ENCODE data around the gene CCDC12. TPM values are rescaled to one million over a fixed set of nuclear protein-coding genes. Genes with fewer than 3 reads are reported as not detected.

Gene CCDC12
- polyA plus RNA-seq, 1 of the 3 experiments (the other 2 are of a cell fraction): 105 TPM

GRCh38 chr3:46992231-46992630 is 15.7 kb upstream of the CCDC12 start:
- no peaks in the 10 kb centered on the region for H4K20me1 ChIP-seq (ENCODE audit: insufficient read depth)
- H3K4me2 ChIP-seq: no peak overlapping the region
- peaks cover 0 to 4% of the 10 kb centered on the region in 2 experiments for H3K36me3 ChIP-seq (replicated peaks in 1 of 2; ENCODE audit: control insufficient read depth in 1 of 2, insufficient read depth in 2 of 2, low read length in 1 of 2)
- H3K9ac ChIP-seq: no peak overlapping the region
- H3K79me2 ChIP-seq (ENCODE audit: insufficient read depth): no peaks in the 10 kb centered on the region
- no peaks in the 10 kb centered on the region for H3F3A ChIP-seq (replicated peaks; ENCODE audit: insufficient read depth)
- no peaks in the 10 kb centered on the region for H3K9me2 ChIP-seq
- CTCF ChIA-PET: interaction anchor here (3.4 kb wide), 1 partner anchor 69 kb away, joined by 21 read pairs; no protein-coding TSS in a partner anchor
- no peak overlapping the region for H3K27ac ChIP-seq (ENCODE audit: low read depth in 2 of 2, low read length in 1 of 2)
- no peak overlapping the region for H3K4me3 ChIP-seq (ENCODE audit: low read depth in 2 of 2, low read length in 1 of 2)
- peaks cover 0 to 2% of the 10 kb centered on the region in 2 experiments; a peak in 1 of 4 replicates for H3K4me1 ChIP-seq (ENCODE audit: control insufficient read depth in 1 of 2, insufficient read depth in 2 of 2, low read depth in 1 of 2, low read length in 1 of 2)
- no peak overlapping the region for H2AFZ ChIP-seq (ENCODE audit: low read depth)
- no peaks in the 10 kb centered on the region for H3K9me3 ChIP-seq
- POLR2A ChIA-PET: no interaction called here
- H3K27me3 ChIP-seq (ENCODE audit: insufficient read depth): no peaks in the 10 kb centered on the region
- TF ChIP-seq CHD2 (IDR thresholded peaks at IDR 0.05; ENCODE audit: low read length, partially characterized antibody): no peak
- no peak for TF ChIP-seq IRF3 (IDR thresholded peaks at IDR 0.05; ENCODE audit: low read depth, low read length)
- TF ChIP-seq REST (IDR thresholded peaks at IDR 0.05; ENCODE audit: low read depth, low read length): no peak
- TF ChIP-seq YY1 (IDR thresholded peaks at IDR 0.05; ENCODE audit: low read depth): no peak
- TF ChIP-seq RAD21 (IDR thresholded peaks at IDR 0.05; ENCODE audit: low read length): no peak
- TF ChIP-seq USF1 (IDR thresholded peaks at IDR 0.05; ENCODE audit: borderline replicate concordance, low read depth): no peak
- 92% methylated on average over 9 of the region's 9 CpGs for WGBS (ENCODE audit: low lambda C conversion rate)
- no peak for DNase-seq

- peaks cover 0 to 4% of the 10 kb centered on the region in 2 experiments for H3K36me3 ChIP-seq (replicated peaks in 1 of 2; ENCODE audit: control insufficient read depth in 1 of 2, insufficient read depth in 2 of 2, low read length in 1 of 2)
- no peaks in the 10 kb centered on the region; a peak in 1 of 4 replicates for H3K4me1 ChIP-seq (ENCODE audit: control insufficient read depth in 1 of 2, insufficient read depth in 2 of 2, low read depth in 1 of 2, low read length in 1 of 2)
- H3K9me3 ChIP-seq: no peaks in the 10 kb centered on the region
- no peaks in the 10 kb centered on the region for H3K27me3 ChIP-seq (ENCODE audit: insufficient read depth)
- H2AFZ ChIP-seq (ENCODE audit: low read depth): no peak overlapping the region
- CTCF ChIA-PET: interaction anchor here (0.8 to 3.4 kb wide), 2 partner anchors 68 kb away, joined by 3 to 21 read pairs; no protein-coding TSS in a partner anchor
- TF ChIP-seq NRF1 (IDR thresholded peaks at IDR 0.05; ENCODE audit: low read depth, low read length) (no peak), TAF1 (IDR thresholded peaks at IDR 0.05; ENCODE audit: borderline replicate concordance, low read depth, low read length) (no peak), TEAD4 (IDR thresholded peaks at IDR 0.05; ENCODE audit: borderline replicate concordance, insufficient read depth) (no peak), JUND (IDR thresholded peaks at IDR 0.05) (no peak), SMC3 (IDR thresholded peaks at IDR 0.05; ENCODE audit: low read depth, low read length) (no peak), GATA2 (CRISPR knock-in tag; IDR thresholded peaks at IDR 0.05) (no peak), PBX3 (IDR thresholded peaks at IDR 0.05) (no peak), EP300 (IDR thresholded peaks at IDR 0.05; ENCODE audit: borderline replicate concordance in 1 of 2, low read depth in 1 of 2, low read length in 1 of 2) (no peak), FOXJ3 (CRISPR knock-in tag; IDR thresholded peaks at IDR 0.05) (no peak), MXI1 (IDR thresholded peaks at IDR 0.05; ENCODE audit: low read depth, low read length) (no peak)
- no peaks in the 10 kb centered on the region for H4K20me1 ChIP-seq (ENCODE audit: insufficient read depth)
- no peaks in the 10 kb centered on the region for H3K79me2 ChIP-seq (ENCODE audit: insufficient read depth)
- no peak overlapping the region for H3K4me3 ChIP-seq (ENCODE audit: low read depth in 2 of 2, low read length in 1 of 2)
- no peaks in the 10 kb centered on the region for H3F3A ChIP-seq (replicated peaks; ENCODE audit: insufficient read depth)
- WGBS (ENCODE audit: low lambda C conversion rate): 87% methylated on average over 9 of the region's 16 CpGs
- POLR2A ChIA-PET: no interaction called here
- no peak overlapping the region for H3K27ac ChIP-seq (ENCODE audit: low read depth in 2 of 2, low read length in 1 of 2)
- no peak for DNase-seq
- no peaks in the 10 kb centered on the region for H3K9me2 ChIP-seq
- no peak overlapping the region for H3K9ac ChIP-seq
- H3K4me2 ChIP-seq: no peak overlapping the region
These were observed 15.0 kb upstream of the CCDC12 start for GRCh38 chr3:46991406-46992165.

Measured in SK-N-SH (cell line).